Hepatocyte (in vitro differentiated cells): ENCODE data around the gene OSBPL10. TPM values are rescaled to one million over a fixed set of nuclear protein-coding genes. Genes with fewer than 3 reads are reported as not detected.

ENCODE experiments used
- DNase-seq: peaks from one replicate; pipeline ENCODE4 v3.0.0-alpha.2; 2016; ENCODE audit warnings: low spot score
- H2AFZ ChIP-seq: fragments of 200-600 bp; sonication (generic); 2 replicates; pipeline ENCODE4 v1.6.0; 2016; ENCODE audit warnings: antibody characterized with exemption, mild to moderate bottlenecking
- H3K27ac ChIP-seq: fragments of 200-600 bp; sonication (generic); 2 replicates; pipeline ENCODE4 v1.5.1; 2016; ENCODE audit warnings: mild to moderate bottlenecking
- H3K27me3 ChIP-seq: fragments of 200-600 bp; sonication (generic); 2 replicates; pipeline ENCODE4 v1.6.1; 2016
- H3K36me3 ChIP-seq: fragments of 200-600 bp; sonication (generic); replicated peaks from 2 replicates; pipeline ENCODE4 v1.5.1; 2016; ENCODE audit warnings: low read depth; ENCODE audit not compliant: insufficient read depth
- H3K4me1 ChIP-seq: fragments of 200-600 bp; sonication (generic); 2 replicates; pipeline ENCODE4 v1.5.1; 2016; ENCODE audit warnings: mild to moderate bottlenecking, moderate library complexity; ENCODE audit not compliant: insufficient read depth
- H3K4me2 ChIP-seq: fragments of 200-600 bp; sonication (generic); 2 replicates; pipeline ENCODE4 v1.6.0; 2016
- H3K4me3 ChIP-seq: fragments of 200-600 bp; sonication (generic); 2 replicates; pipeline ENCODE4 v1.5.1; 2016; ENCODE audit warnings: mild to moderate bottlenecking
- H3K79me2 ChIP-seq: fragments of 200-600 bp; sonication (generic); 2 replicates; pipeline ENCODE4 v1.6.0; 2017; ENCODE audit warnings: mild to moderate bottlenecking
- H3K9me2 ChIP-seq: fragments of 200-600 bp; sonication (generic); replicated peaks from 2 replicates; pipeline ENCODE4 v1.6.0; 2017; ENCODE audit warnings: mild to moderate bottlenecking; ENCODE audit not compliant: insufficient read depth
- H3K9me3 ChIP-seq: fragments of 200-600 bp; sonication (generic); 2 replicates; pipeline ENCODE4 v1.5.1; 2016; ENCODE audit warnings: low read depth, mild to moderate bottlenecking
- H4K20me1 ChIP-seq: fragments of 200-600 bp; sonication (generic); 2 replicates; pipeline ENCODE4 v1.6.0; 2016; ENCODE audit warnings: mild to moderate bottlenecking; ENCODE audit not compliant: insufficient read depth, poor library complexity, severe bottlenecking
- EZH2 ChIP-seq: fragments of 200-600 bp; sonication (generic); IDR thresholded peaks from 2 replicates; pipeline ENCODE4 v1.6.1; 2016; ENCODE audit warnings: antibody characterized with exemption, mild to moderate bottlenecking, borderline replicate concordance
- EZH2phosphoT487 ChIP-seq: fragments of 200-600 bp; sonication (generic); IDR thresholded peaks from one replicate; pipeline ENCODE4 v1.6.1; 2018; ENCODE audit warnings: antibody characterized with exemption, mild to moderate bottlenecking, low read depth, moderate library complexity; ENCODE audit not compliant: unreplicated experiment, severe bottlenecking
- WGBS: methylation state at CpG from one replicate; pipeline ENCODE4 v1.1.6; 2016; ENCODE audit warnings: low lambda C conversion rate; ENCODE audit errors: missing lambda C conversion rate; 5-methylcytosine and 5-hydroxymethylcytosine counted together
- polyA plus RNA-seq: library from polyadenylated mRNA; unstranded; fragments of >200 nt; fragmentation: Nextera tagmentation; extraction: Ambion mirVana; gene quantifications from 2 replicates; pipeline ENCODE4 v1.2.1, GENCODE V29; 2016
- total RNA-seq: library from RNA; depleted of rRNA; stranded (reverse); fragments of >200 nt; gene quantifications from 2 replicates; pipeline ENCODE4 v1.2.3, GENCODE V29; 2014
- TF ChIP-seq, protein P1 (sequence below): fragments of 200-600 bp; sonication (generic); IDR thresholded peaks from 2 replicates; pipeline ENCODE4 v1.5.1; 2016; ENCODE audit warnings: antibody characterized with exemption, mild to moderate bottlenecking; ENCODE audit not compliant: poor library complexity

OSBPL10 gene
- total and polyA plus RNA-seq, 2 experiments from 2014 or later: 18.2 to 32.8 TPM

DNA sequence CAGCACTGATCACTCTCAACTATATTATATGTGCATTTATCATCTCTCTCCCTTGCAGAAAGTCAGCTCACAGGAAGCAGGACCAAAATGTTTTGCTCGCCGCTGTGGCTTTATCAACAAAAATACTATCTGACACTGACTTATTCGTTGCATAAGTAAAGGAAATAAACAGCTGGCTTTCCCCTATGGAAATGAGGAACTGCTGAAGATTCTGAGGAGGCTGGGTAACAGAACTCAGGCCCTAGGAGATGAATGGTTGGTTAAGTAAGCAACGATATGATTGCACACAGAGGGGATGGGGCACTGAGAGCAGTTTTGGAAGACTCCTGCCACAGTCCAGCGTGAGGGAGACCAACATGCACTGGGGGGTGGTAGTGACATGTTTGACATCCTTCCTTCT is 267.2 kb downstream of the OSBPL10 start:
- Histone ChIP-seq H3K4me1 (no peaks in the 10 kb centered on the region), H2AFZ (no peak overlapping the region), H3K4me3 (no peak overlapping the region), H3K36me3 (no peaks in the 10 kb centered on the region), H3K27me3 (no peaks in the 10 kb centered on the region), H3K27ac (no peak overlapping the region), H3K79me2 (no peaks in the 10 kb centered on the region), H4K20me1 (no peaks in the 10 kb centered on the region), H3K4me2 (no peak overlapping the region), H3K9me3 (no peaks in the 10 kb centered on the region), H3K9me2 (no peaks in the 10 kb centered on the region)
- no peak for DNase-seq
- TF ChIP-seq, protein P1, sequence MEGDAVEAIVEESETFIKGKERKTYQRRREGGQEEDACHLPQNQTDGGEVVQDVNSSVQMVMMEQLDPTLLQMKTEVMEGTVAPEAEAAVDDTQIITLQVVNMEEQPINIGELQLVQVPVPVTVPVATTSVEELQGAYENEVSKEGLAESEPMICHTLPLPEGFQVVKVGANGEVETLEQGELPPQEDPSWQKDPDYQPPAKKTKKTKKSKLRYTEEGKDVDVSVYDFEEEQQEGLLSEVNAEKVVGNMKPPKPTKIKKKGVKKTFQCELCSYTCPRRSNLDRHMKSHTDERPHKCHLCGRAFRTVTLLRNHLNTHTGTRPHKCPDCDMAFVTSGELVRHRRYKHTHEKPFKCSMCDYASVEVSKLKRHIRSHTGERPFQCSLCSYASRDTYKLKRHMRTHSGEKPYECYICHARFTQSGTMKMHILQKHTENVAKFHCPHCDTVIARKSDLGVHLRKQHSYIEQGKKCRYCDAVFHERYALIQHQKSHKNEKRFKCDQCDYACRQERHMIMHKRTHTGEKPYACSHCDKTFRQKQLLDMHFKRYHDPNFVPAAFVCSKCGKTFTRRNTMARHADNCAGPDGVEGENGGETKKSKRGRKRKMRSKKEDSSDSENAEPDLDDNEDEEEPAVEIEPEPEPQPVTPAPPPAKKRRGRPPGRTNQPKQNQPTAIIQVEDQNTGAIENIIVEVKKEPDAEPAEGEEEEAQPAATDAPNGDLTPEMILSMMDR: no peak
- no peak for TF ChIP-seq EZH2
- no peak for TF ChIP-seq EZH2phosphoT487
- 92% methylated on average over 5 of the region's 5 CpGs for WGBS

GRCh38 chr3:31710123-31710803 is 270.8 kb downstream of the OSBPL10 start:
- TF ChIP-seq EZH2 (no peak), EZH2phosphoT487 (no peak)
- TF ChIP-seq, protein P1: no peak
- no peaks in the 10 kb centered on the region for H3K9me3 ChIP-seq
- H3K4me3 ChIP-seq: no peak overlapping the region
- H3K79me2 ChIP-seq: no peaks in the 10 kb centered on the region
- H3K27me3 ChIP-seq: no peaks in the 10 kb centered on the region
- DNase-seq: no peak
- H3K36me3 ChIP-seq: no peaks in the 10 kb centered on the region
- H3K27ac ChIP-seq: no peak overlapping the region
- no peak overlapping the region for H3K4me2 ChIP-seq
- WGBS: 83% methylated on average over 6 of the region's 6 CpGs
- no peaks in the 10 kb centered on the region for H3K9me2 ChIP-seq
- H3K4me1 ChIP-seq: no peaks in the 10 kb centered on the region
- H4K20me1 ChIP-seq: no peaks in the 10 kb centered on the region
- H2AFZ ChIP-seq: no peak overlapping the region

GRCh38 chr3:31709526-31709925 is 271.5 kb downstream of the OSBPL10 start:
- TF ChIP-seq, protein P1: no peak
- TF ChIP-seq EZH2phosphoT487 (no peak), EZH2 (no peak)
- H3K27me3 ChIP-seq: no peaks in the 10 kb centered on the region
- WGBS: 95% methylated on average over 4 of the region's 4 CpGs

More at GRCh38 chr3:31709526-31709925, 271.5 kb downstream of the OSBPL10 start:
- Histone ChIP-seq H3K4me3 (no peak overlapping the region), H4K20me1 (no peaks in the 10 kb centered on the region), H3K79me2 (no peaks in the 10 kb centered on the region), H3K27ac (no peak overlapping the region), H3K4me2 (no peak overlapping the region), H3K36me3 (no peaks in the 10 kb centered on the region), H3K9me2 (no peaks in the 10 kb centered on the region), H3K4me1 (no peaks in the 10 kb centered on the region), H3K9me3 (no peaks in the 10 kb centered on the region), H2AFZ (no peak overlapping the region)
- DNase-seq: no peak
